Measurements from ENCODE around the gene NPTXR. TPM values are rescaled to one million over a fixed set of nuclear protein-coding genes. Genes with fewer than 3 reads are reported as not detected.
"Not testable (repeated sequence)": the region's sequence is repeated elsewhere in the genome, so short reads cannot be mapped to it uniquely, and the experiment has no call there.

NPTXR gene
- total RNA-seq, 1 experiment from 2014 or later = 129 TPM

DNA sequence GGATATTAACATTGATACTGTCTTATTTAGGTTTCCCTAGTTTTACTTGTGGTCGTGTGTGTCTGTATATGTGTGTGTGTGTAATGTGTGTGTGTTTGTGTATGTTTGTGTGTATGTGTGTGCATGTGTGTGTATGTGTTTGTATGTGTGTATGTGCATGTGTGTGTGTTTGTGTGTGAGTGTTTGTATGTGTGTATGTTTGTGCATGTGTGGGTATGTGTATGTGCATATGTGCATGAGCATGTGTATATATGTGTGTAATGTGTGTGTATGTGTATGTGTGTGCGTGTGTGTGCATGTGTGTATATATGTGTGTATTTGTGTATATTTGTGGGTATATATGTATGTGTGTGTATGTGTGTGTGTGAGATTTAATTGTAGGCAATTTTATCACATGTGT is 32.6 kb downstream of the NPTXR start:
- H3K4me3 ChIP-seq (ENCODE audit: low read depth, low read length, poor library complexity, severe bottlenecking) = no peak overlapping the region
- DNase-seq (ENCODE audit: low spot score) = no peak
- POLR2A ChIA-PET (ENCODE audit: low non-redundant PET) = no interaction called here
- H3K9me3 ChIP-seq (ENCODE audit: low read depth, low read length, poor library complexity, severe bottlenecking) = peaks cover 10% of the 10 kb centered on the region
- peaks cover 4% of the 10 kb centered on the region for H3K36me3 ChIP-seq (ENCODE audit: insufficient read depth, low read length, poor library complexity, severe bottlenecking)
- H3K4me1 ChIP-seq (ENCODE audit: insufficient read depth, low read length, poor library complexity, severe bottlenecking) = no peaks in the 10 kb centered on the region
- no peak overlapping the region for H3K27ac ChIP-seq (ENCODE audit: low read depth, low read length, poor library complexity, severe bottlenecking)
- H3K27me3 ChIP-seq (replicated peaks; ENCODE audit: insufficient read depth, low read depth, low read length, poor library complexity) = no peaks in the 10 kb centered on the region
- no peak for TF ChIP-seq CTCF (conservative IDR thresholded peaks at IDR 0.05; ENCODE audit: low read depth, low read length)
- no peak for TF ChIP-seq EZH2 (IDR thresholded peaks at IDR 0.05; ENCODE audit: borderline replicate concordance, low read depth, low read length, poor library complexity, severe bottlenecking)
- BruUV-seq (replicated peaks) = no TSS peak
- intact Hi-C loops (cut with micrococcal nuclease; ENCODE audit: unreplicated experiment) = no loop called here
- CTCF ChIA-PET = no interaction called here

DNA sequence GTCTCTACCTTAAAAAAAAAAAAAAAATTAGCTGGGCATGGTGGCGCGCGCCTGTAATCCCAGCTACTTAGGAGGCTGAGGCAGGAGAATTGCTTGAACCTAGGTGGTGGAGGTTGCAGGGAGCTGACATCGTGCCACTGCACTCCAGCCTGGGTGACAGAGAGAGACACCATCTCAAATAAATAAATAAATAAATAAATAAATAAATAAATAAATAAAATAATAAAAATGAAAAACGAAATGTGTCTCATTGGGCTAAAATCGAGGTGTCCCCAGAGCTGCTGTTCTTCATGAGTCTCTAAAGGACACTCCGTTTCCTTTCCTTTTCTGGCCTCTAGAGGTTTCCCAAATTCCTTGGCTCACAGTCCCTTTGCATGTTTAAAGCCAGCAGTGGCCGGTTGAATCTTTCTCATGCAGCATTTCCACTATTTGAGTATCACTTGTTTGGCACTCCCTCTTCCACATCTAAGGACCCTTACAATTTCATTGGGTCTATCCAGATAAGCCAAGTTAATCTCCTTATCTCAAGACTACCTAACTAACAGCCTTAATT is 38.7 kb downstream of the NPTXR start:
- intact Hi-C loops (cut with micrococcal nuclease; ENCODE audit: unreplicated experiment); POLR2A ChIA-PET (ENCODE audit: low non-redundant PET); BruUV-seq (replicated peaks); H3K36me3 ChIP-seq (ENCODE audit: insufficient read depth, low read length, poor library complexity, severe bottlenecking); H3K27me3 ChIP-seq (replicated peaks; ENCODE audit: insufficient read depth, low read depth, low read length, poor library complexity); H3K9me3 ChIP-seq (ENCODE audit: low read depth, low read length, poor library complexity, severe bottlenecking); H3K4me3 ChIP-seq (ENCODE audit: low read depth, low read length, poor library complexity, severe bottlenecking): not testable (repeated sequence)
- Histone ChIP-seq H3K4me1 (ENCODE audit: insufficient read depth, low read length, poor library complexity, severe bottlenecking) (peaks cover 36% of the 10 kb centered on the region), H3K27ac (ENCODE audit: low read depth, low read length, poor library complexity, severe bottlenecking) (peak overlapping the region; percentile 95)
- DNase-seq (ENCODE audit: low spot score) = peak; percentile 52
- CTCF ChIA-PET = interaction anchor here (0.6 to 0.8 kb wide), 2 partner anchors 36 to 92 kb away, joined by 4 to 5 read pairs; no protein-coding TSS in a partner anchor

DNA sequence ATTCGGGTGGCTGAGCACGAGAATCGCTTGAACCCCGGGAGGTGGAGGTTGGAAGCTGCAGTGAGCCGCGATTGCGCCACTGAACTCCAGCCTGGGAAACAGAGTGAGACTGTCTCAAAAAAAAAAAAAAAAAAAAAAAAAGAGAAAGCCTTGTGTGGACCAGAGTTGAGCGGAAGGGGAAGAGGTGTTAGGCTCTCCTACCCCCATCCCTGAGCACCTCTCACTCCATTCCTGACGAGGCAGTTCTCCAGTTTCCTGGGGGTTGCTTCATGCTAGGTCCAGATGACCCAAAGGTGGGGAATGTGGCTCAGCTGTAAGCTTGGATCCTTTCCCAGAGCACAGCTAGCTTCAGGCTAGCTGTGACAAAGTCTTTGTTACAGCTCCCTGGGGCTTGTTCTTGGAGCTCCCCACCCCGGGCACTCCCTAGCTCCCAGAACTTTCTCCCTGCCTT is 41.1 kb downstream of the NPTXR start:
- DNase-seq (ENCODE audit: low spot score) = peak; percentile 99
- H3K27me3 ChIP-seq (replicated peaks; ENCODE audit: insufficient read depth, low read depth, low read length, poor library complexity) = no peaks in the 10 kb centered on the region
- intact Hi-C loops (cut with micrococcal nuclease; ENCODE audit: unreplicated experiment) = loop anchor here (1.0 to 5.0 kb wide), 2 partner anchors 20 to 35 kb away; no protein-coding TSS in a partner anchor
- peaks cover 15% of the 10 kb centered on the region for H3K9me3 ChIP-seq (ENCODE audit: low read depth, low read length, poor library complexity, severe bottlenecking)
- H3K27ac ChIP-seq (ENCODE audit: low read depth, low read length, poor library complexity, severe bottlenecking) = peak overlapping the region; percentile 92
- CTCF ChIA-PET = interaction anchor here (0.8 to 2.3 kb wide), 3 partner anchors 34 to 67 kb away, joined by 3 to 18 read pairs (median 5); no protein-coding TSS in a partner anchor
- no peak for TF ChIP-seq EZH2 (IDR thresholded peaks at IDR 0.05; ENCODE audit: borderline replicate concordance, low read depth, low read length, poor library complexity, severe bottlenecking)
- TF ChIP-seq CTCF (conservative IDR thresholded peaks at IDR 0.05; ENCODE audit: low read depth, low read length) = no peak
- POLR2A ChIA-PET (ENCODE audit: low non-redundant PET) = interaction anchor here (1.0 kb wide), 1 partner anchor 20 kb away, joined by 4 read pairs; no protein-coding TSS in a partner anchor
- H3K4me1 ChIP-seq (ENCODE audit: insufficient read depth, low read length, poor library complexity, severe bottlenecking) = peaks cover 39% of the 10 kb centered on the region
- no peaks in the 10 kb centered on the region for H3K36me3 ChIP-seq (ENCODE audit: insufficient read depth, low read length, poor library complexity, severe bottlenecking)
- no TSS peak for BruUV-seq (replicated peaks)
- no peak overlapping the region for H3K4me3 ChIP-seq (ENCODE audit: low read depth, low read length, poor library complexity, severe bottlenecking)
